ENCODE measurements around the gene TRPV2. TPM values are rescaled to one million over a fixed set of nuclear protein-coding genes. Genes with fewer than 3 reads are reported as not detected.
"Not testable (repeated sequence)": the region's sequence is repeated elsewhere in the genome, so short reads cannot be mapped to it uniquely, and the experiment has no call there.

The TRPV2 gene
- total RNA-seq, 1 experiment from 2014 or later: 0.30 TPM

DNA sequence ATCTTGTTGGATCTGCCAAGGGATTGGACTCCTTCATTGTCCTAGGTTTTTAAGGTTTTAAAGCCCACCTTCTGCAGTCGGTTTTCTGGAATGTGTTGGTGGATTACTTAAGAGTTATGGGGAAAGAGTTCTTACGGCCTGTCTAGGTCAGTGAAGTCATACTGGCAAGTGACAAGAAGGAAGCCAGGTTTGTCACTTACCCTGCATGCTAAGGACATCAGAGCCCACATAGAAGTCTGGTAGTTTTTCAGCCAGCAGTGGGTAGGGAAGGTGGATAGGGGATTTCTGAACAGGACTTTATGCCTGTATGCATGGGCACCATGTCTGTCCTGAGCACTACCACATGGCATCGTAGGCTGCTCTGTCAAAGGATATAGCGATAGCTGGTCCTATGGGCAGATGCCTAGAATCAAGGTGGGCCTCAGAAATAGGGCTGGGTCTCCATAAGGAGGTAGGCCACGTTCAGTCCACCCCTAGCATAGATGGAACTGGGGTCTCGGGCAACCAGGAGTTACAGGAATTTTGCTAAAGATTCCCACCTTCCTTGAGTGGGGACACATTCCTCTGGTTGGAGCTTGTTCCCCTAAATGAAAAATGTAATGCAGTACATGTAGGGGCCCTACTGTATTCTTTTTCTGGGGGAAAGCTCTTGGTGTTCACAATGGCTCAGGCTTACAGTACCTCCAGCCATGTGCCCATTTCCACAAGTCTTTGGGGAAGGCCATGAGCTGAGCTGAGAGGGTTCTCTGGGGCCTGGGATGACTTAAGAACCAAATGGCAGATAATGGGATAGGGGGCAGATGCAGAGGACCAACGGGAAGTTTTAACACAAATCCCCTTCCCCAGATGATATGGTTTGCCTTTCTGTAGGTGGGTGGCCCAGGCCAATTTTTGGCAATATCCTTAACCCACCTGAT, 27.5 kb downstream of the TRPV2 start:
- DNase-seq: no peak
- no peaks in the 10 kb centered on the region for H3K9me3 ChIP-seq
- peak overlapping the region; percentile 80 for H3K4me3 ChIP-seq
- H3K36me3 ChIP-seq: peaks cover 77% of the 10 kb centered on the region
- no peaks in the 10 kb centered on the region for H3K27me3 ChIP-seq

DNA sequence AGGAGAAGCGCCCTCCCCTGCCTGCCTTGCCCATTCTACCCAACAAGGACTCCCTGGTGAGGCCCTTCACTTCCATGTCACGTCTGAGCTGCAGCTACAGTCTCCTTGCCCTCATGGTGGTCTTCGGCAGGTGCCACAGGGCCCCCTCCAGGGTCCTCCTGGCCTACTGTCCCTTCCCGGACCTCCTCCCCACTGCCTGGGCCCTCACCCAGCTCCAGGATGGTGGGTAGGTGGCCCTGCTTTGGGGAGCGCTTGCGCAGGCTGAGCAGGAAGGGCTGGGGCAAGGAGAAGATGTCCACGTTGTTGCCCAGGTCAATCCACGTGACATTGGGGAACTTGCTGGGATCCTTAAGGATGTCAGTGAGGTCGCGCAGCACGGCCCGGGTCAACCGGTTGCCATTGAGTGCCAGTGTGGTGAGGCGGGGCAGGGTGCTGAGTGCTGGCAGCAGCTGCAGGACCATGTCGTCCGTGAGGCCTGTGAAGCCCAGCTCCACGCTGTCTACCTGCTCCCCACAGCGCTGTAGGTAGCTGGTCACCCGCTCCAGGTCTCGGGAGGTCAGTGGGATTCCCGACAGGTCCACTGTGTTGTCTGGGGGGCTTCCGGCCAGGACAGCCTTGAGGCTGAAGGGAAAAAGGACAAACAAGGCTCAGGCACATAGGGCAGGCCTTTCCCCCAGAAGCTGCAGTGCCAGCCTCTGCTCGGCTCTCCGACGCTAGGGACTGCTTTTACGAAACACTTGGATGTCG, 28.3 kb downstream of the TRPV2 start:
- DNase-seq: peak; percentile 35
- Histone ChIP-seq H3K27me3 (no peaks in the 10 kb centered on the region), H3K36me3 (peaks cover 83% of the 10 kb centered on the region), H3K4me3 (no peak overlapping the region), H3K9me3 (no peaks in the 10 kb centered on the region)

DNA sequence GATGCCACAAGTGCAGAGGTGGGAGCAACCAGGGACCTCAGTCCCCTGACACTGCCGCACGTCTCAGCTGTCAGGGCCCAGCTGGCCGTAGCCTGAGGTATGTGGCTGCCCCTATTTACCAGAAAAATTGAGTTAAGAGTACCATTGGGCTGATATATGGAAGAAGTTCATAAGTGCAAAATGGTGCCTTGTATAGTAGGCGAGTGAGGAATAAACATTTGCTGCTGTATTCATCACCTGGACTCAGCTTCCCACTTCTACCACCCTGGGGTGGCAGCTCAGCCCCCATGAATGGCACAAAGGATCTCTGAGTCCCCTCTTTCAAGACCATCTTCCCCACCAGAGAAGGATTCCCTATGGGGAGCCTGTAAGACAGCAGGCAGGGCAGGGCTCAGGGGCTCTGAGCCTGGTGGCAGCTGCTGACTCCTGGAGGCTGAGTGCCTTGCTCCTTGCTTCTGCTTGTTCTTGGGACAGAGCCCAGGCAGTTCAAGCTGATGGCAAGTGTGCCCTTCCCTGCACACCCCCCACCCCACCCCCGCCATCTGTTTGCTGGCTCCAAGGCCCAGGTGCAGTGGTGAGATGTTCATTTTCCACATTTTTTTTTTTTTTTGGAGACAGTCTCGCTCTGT, 29.0 kb downstream of the TRPV2 start:
- Histone ChIP-seq H3K36me3 (peaks cover 79% of the 10 kb centered on the region), H3K4me3 (no peak overlapping the region), H3K9me3 (no peaks in the 10 kb centered on the region), H3K27me3 (no peaks in the 10 kb centered on the region)
- DNase-seq: peak; percentile 47

DNA sequence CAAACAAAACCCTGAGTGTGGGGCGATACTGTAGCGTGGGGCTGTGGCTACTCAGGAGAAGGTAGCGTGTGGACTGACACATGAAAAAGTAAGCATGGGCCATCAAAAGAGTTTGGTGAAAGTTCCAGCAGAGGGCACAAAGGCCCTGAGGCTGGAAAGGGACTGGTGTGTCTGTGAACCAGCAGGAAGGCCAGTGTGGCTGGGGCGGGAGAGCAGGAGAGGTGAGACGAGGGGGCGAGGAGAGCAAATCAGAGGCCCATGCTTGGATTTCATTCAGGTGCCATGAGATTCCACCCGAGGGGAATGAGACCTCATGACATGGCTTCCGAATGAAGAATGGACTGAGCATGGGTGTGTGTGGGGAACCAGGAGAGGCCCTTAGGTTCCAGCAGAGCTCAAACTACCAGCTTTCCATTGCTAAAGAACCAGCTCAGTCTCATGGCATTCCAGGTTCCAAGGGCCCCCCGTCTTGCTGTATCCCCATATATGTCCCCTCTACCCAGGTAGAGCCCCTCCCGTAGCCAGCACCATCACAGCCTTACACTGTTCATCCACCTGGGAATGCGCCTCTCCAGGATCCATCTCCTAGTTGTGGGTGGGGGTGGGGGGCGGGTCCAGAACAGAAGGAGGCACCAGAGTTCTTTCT, 31.1 kb downstream of the TRPV2 start:
- H3K36me3 ChIP-seq: peaks cover 63% of the 10 kb centered on the region
- no peak overlapping the region for H3K4me3 ChIP-seq
- H3K27me3 ChIP-seq: no peaks in the 10 kb centered on the region
- no peaks in the 10 kb centered on the region for H3K9me3 ChIP-seq
- DNase-seq: no peak

DNA sequence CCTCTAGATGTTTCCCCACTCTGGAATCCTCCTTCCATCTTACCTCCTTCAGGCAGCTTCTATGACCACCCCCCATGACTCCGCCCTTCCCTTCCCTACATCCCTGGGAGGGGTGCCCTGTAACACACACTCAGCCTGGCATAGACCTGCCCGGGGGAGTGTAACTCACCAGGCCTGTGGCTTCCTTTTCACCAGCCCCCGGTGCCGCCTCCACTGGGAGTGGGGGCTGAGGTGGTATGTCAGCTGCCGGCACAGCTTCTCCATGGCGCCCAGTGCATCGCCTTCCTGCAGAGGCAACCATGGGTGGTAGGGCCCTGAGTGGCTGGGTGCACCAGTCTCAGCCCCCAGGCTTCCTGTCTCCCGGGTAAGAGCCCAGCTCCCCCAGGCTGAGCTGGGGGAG, 32.3 kb downstream of the TRPV2 start:
- Histone ChIP-seq H3K9me3 (no peaks in the 10 kb centered on the region), H3K4me3 (no peak overlapping the region), H3K36me3 (peaks cover 51% of the 10 kb centered on the region), H3K27me3 (no peaks in the 10 kb centered on the region)
- DNase-seq: peak; percentile 26

DNA sequence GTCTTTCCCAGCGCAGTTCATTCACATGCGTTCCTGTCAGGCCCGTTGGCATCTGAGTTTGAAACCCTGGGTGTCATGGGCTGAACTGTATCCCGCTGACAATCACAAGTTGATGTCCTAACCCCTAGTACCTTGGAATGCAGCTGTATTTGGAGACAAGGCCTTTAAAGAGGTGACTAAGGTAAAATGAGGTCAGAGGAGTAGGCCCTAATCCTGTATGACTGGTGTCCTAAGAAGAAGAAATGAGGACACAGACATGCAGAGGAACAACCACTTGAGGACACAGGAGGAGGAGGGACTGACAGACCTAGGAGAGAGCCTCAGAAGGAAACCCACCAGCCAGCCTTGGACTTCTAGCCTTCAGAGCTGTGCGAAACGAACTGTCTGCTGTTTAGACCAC, 33.1 kb downstream of the TRPV2 start:
- no peak for DNase-seq
- H3K9me3 ChIP-seq: no peaks in the 10 kb centered on the region
- H3K4me3 ChIP-seq: no peak overlapping the region
- H3K27me3 ChIP-seq: no peaks in the 10 kb centered on the region
- peaks cover 45% of the 10 kb centered on the region for H3K36me3 ChIP-seq

DNA sequence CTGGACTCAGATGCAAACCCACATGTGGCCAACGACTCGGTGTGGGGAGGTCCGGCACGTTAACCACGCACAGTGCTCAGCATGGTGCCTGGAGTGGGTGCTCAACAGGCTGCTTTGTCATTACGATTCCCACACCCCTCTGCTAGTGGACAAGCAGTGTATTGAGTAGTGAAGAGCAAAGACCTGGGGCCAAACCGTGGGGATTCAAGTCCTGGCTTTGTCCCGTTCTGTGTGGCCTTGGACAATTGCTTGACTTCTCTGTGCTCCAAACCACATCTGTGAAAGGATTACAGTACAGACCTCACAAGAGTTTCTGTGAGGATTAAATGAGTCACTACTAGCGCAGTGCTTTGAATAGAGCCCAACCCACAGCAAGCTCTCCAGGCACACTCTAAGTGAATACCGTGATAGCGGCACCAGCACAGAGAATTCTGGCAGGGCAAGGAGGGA, 33.8 kb downstream of the TRPV2 start:
- Histone ChIP-seq H3K9me3 (no peaks in the 10 kb centered on the region), H3K4me3 (no peak overlapping the region), H3K36me3 (peaks cover 41% of the 10 kb centered on the region), H3K27me3 (no peaks in the 10 kb centered on the region)
- DNase-seq: peak; percentile 33

DNA sequence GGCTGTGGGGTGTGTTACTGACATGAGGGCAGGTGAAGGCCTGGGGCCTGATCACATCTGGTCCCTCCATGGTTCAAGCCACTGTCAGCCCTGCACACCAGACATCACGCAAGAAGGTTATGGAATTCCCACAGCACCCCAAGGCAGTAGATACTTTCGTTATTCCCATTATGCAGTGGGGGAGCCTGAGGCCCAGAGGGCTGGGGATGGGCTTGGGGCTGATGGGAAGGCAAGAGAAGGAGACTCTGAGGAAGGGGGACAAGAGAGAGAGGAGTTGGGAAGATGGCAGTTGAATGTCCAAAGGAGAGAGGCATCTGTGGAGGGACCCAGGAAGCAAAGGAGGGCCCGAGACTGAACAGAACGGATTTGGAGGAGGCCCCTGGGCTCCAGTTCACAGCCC, 34.7 kb downstream of the TRPV2 start:
- no peak overlapping the region for H3K4me3 ChIP-seq
- peaks cover 41% of the 10 kb centered on the region for H3K36me3 ChIP-seq
- H3K27me3 ChIP-seq: no peaks in the 10 kb centered on the region
- no peak for DNase-seq
- no peaks in the 10 kb centered on the region for H3K9me3 ChIP-seq

DNA sequence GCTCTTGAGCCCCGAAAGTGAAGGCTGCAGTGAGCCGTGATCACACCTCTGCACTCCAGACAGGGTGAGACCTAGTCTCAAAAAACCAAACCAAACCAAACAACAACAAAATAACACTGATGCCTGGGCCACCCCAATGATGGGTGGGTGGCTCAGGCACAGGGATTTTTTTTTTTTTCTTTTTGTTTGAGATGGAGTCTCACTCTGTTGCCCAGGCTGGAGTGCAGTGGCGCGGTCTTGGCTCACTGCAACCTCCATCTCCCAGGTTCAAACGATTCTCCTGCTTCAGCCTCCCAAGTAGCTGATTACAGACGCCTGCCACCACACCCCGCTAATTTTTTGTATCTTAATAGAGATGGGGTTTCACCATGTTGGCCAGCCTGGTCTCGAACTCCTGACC, 36.9 kb downstream of the TRPV2 start:
- H3K4me3 ChIP-seq, DNase-seq, H3K9me3 ChIP-seq, H3K27me3 ChIP-seq: not testable (repeated sequence)
- H3K36me3 ChIP-seq: peaks cover 21% of the 10 kb centered on the region

DNA sequence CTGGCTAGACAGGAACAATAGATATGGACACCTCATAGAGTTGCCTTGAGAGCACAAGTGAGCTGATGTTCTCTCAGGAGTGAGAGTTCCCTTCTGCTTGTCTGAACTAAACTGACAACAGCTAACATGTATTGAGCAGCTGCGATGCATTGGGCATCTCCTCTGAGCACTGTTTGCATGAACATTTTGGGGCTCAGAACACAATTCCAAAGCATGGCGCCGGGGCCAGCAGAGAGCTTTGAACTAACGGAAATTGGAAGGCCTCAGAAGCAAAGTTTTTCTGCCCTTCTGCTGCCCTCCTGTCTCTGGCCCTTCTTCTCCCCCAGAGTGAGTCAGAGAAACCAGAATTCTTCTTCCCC, 38.1 kb downstream of the TRPV2 start:
- H3K36me3 ChIP-seq: peaks cover 11% of the 10 kb centered on the region; the same call in 1 of the 2 replicates
- no peak overlapping the region for H3K4me3 ChIP-seq
- DNase-seq: no peak

DNA sequence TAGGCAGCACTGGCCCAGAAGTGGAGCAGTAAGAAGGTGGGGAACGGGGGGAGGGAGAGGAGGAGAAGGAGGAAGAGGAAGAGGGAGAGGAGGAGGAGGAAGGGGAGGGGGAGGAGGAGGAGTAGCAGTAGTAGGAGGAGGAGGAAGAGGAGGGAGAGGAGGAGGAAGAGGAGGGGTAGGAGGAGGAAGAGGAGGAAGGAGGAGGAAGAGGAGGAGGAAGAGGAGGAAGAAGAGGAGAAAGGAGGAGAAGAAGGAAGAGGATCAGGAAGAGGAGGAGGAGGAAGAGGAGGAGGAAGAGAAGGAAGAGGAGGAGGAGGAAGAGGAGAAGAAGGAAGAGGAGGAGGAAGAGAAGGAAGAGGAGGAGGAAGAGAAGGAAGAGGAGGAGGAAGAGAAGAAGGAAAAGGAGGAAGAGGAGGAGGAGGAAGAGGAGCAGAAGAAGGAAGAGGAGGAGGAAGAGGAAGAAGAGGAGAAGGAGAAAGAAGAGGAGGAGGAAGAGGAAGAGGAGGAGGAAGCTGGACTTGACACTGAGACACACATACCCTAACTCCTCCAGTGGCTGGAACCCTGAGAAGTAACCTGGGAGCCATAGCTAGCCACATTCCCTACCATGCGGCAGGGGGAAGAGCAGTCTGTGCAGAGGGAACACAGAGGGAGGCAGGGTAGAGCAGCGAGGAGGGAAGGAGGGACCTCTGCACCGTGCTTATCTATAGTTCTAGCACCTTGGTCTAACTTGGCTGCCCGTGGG, 40.8 kb downstream of the TRPV2 start:
- DNase-seq: no peak
- Histone ChIP-seq H3K36me3 (peaks cover 5% of the 10 kb centered on the region; the same call in 1 of the 2 replicates), H3K4me3 (no peak overlapping the region)

More for the DNA sequence above, 38.1 kb downstream of the TRPV2 start:
- Histone ChIP-seq H3K9me3 (no peaks in the 10 kb centered on the region), H3K27me3 (no peaks in the 10 kb centered on the region)

DNA sequence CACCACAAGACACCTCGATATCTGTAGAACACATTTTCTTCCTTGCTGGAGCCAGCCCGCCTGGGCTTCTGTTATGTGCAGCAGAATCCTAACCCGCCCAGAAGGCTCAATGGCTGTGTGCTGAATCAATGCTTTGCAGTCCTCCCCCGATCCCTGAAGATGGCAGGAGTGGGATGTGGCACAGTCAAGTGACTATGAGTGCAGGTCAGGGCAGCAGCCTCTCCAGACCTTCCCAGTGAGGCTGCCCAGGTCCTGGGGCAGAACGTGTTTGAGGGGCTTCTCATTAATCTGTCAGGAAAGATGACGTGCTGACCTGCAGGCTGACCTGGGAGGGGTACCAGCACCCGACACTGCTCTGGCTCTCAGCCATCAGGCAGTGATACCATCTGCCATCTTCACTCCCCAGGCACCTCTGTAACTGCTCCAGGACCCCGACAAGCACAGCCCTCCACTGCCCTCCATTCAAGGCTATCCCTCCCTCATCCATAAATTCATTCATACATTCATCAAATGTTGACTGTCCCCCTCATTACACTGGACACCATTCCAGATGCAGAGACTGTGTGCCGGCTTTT, 41.5 kb downstream of the TRPV2 start:
- H3K4me3 ChIP-seq: no peak overlapping the region
- DNase-seq: no peak
- no peaks in the 10 kb centered on the region for H3K27me3 ChIP-seq
- peaks cover 5% of the 10 kb centered on the region; the same call in 1 of the 2 replicates for H3K36me3 ChIP-seq
- no peaks in the 10 kb centered on the region for H3K9me3 ChIP-seq

More for the DNA sequence above, 40.8 kb downstream of the TRPV2 start:
- H3K27me3 ChIP-seq: no peaks in the 10 kb centered on the region
- no peaks in the 10 kb centered on the region for H3K9me3 ChIP-seq

DNA sequence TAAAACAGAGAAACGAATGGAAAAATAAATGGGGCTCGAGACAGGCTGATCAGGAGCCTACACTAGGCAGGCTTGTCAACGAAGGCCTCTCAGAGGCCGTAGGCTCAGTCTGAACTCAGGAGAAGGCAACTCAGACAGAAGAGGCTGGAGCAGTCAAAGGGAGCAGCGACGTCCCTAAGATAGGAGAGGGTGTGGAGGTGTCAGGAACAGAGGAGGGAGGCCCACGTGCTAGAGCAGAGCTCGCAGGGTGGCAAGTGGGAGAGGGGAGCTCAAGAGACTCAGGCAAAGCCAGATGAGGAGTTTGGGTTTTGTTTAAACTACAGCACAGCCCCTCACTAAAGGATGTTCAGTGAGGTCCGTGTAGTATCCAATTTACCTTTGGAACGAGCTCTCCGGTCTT, 43.9 kb downstream of the TRPV2 start:
- H3K4me3 ChIP-seq: no peak overlapping the region
- no peaks in the 10 kb centered on the region for H3K9me3 ChIP-seq
- no peaks in the 10 kb centered on the region for H3K27me3 ChIP-seq
- no peaks in the 10 kb centered on the region; the same call in 1 of the 2 replicates for H3K36me3 ChIP-seq
- DNase-seq: no peak

DNA sequence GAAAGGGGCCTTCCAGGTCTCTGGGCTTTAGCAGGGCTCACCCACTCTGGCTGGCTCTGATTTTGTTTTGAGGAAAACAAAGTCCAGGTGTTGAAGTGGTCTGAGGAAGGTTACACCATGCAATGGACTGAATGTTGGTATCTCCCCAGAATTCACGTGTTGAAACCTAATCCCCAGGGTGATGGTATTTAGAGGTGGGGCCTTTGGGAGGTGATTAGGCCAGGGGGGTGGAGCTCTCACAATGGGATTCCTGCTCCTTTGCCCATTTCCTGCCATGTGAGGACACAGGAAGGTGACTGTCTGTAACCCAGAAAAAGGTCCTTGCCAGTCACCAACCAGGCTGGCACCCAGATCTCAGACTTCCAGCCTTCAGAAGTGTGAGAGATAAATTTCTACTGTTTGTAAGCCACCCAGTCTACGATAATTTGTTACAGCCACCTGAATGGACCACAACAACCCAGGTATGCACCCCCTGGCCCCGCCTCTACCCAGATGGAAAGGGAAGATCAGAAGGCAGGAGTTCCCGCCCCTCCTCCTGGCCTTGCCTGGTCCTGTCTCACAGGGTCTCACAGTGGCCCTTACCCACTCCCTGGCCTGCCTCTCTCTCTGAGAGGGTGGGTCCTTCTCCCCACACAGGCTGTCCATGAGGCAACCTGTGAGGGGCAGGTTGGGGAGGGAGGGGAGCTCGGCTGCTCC, 44.6 kb downstream of the TRPV2 start:
- no peaks in the 10 kb centered on the region for H3K27me3 ChIP-seq
- no peak for DNase-seq
- H3K4me3 ChIP-seq: no peak overlapping the region
- no peaks in the 10 kb centered on the region for H3K9me3 ChIP-seq
- H3K36me3 ChIP-seq: no peaks in the 10 kb centered on the region; the same call in 1 of the 2 replicates

All from MG63 (cell line).